IMR-90 (cell line): Measurements from ENCODE around the gene CDK5R2. TPM values are rescaled to one million over a fixed set of nuclear protein-coding genes. Genes with fewer than 3 reads are reported as not detected.

Experiments
- ATAC-seq: fragments of 200-7000 bp; cut with Tn5 transposase; 2 replicates; pipeline ENCODE4 v1.9.1; 2020; ENCODE audit warnings: low read depth, mild to moderate bottlenecking, moderate library complexity
- BruUV-seq: library from RNA; stranded (reverse); fragments of 400-500 nt; replicated peaks from 2 replicates; lab custom pipeline; 2021; lab: Mats Ljungman, UMichigan
- CTCF ChIA-PET: fragments of 300-600 bp; formaldehyde crosslinking; extraction: SDS; loops from one replicate; lab custom pipeline; 2021; ENCODE audit warnings: antibody characterized with exemption; lab: Yijun Ruan, JAX
- POLR2A ChIA-PET: fragments of 300-600 bp; sonication (Branson Sonifier 250); formaldehyde crosslinking; loops from one replicate; lab custom pipeline; 2022; ENCODE audit warnings: antibody characterized with exemption; ENCODE audit not compliant: unreplicated experiment; lab: Charles Lee
- DNase-seq: peaks from one replicate; pipeline ENCODE4 v3.0.0; 2013
- H2AFZ ChIP-seq: replicated peaks from 2 replicates; pipeline ENCODE3; 2013; ENCODE audit warnings: low read length, mild to moderate bottlenecking; ENCODE audit not compliant: poor library complexity
- H2AK5ac ChIP-seq: 2 replicates; pipeline ENCODE4 v1.6.1; 2013; ENCODE audit warnings: low read depth, low read length, inconsistent platforms
- H2AK9ac ChIP-seq: replicated peaks from 2 replicates; pipeline ENCODE3; 2013; ENCODE audit warnings: mild to moderate bottlenecking, low read depth, low read length, moderate library complexity; ENCODE audit not compliant: poor library complexity
- H2BK120ac ChIP-seq: 2 replicates; pipeline ENCODE4 v1.6.1; 2013; ENCODE audit warnings: low read depth, low read length, inconsistent platforms
- H2BK15ac ChIP-seq: 3 replicates; pipeline ENCODE4 v1.6.1; 2013; ENCODE audit warnings: low read depth, low read length, inconsistent platforms
- H2BK20ac ChIP-seq: 2 replicates; pipeline ENCODE4 v1.6.1; 2013; ENCODE audit warnings: low read depth, mild to moderate bottlenecking, inconsistent platforms, low read length, moderate library complexity
- H2BK5ac ChIP-seq: 2 replicates; pipeline ENCODE4 v1.6.1; 2013; ENCODE audit warnings: mild to moderate bottlenecking, low read depth, low read length, inconsistent platforms; ENCODE audit not compliant: poor library complexity, severe bottlenecking
- H3K14ac ChIP-seq: replicated peaks from 2 replicates; pipeline ENCODE4 v1.6.1; 2013; ENCODE audit warnings: low read depth, low read length, inconsistent platforms
- H3K18ac ChIP-seq: 2 replicates; pipeline ENCODE4 v1.6.1; 2013; ENCODE audit warnings: low read depth, low read length, control low read depth
- H3K23ac ChIP-seq: 2 replicates; pipeline ENCODE4 v1.6.1; 2013; ENCODE audit warnings: low read depth, low read length, inconsistent platforms
- H3K27ac ChIP-seq: 2 replicates; pipeline ENCODE4 v1.5.1; 2013; ENCODE audit warnings: mild to moderate bottlenecking, control low read depth, low read length; ENCODE audit not compliant: insufficient read depth
- H3K27me3 ChIP-seq: 2 replicates; pipeline ENCODE4 v1.6.1; 2013; ENCODE audit warnings: low read length; ENCODE audit not compliant: control insufficient read depth, insufficient read depth
- H3K36me3 ChIP-seq: 2 replicates; pipeline ENCODE4 v1.6.1; 2013; ENCODE audit warnings: low read length, mixed read lengths; ENCODE audit not compliant: control insufficient read depth, insufficient read depth
- H3K4ac ChIP-seq: 2 replicates; pipeline ENCODE4 v1.6.1; 2013; ENCODE audit warnings: low read depth, low read length, inconsistent platforms
- H3K4me1 ChIP-seq: 2 replicates; pipeline ENCODE4 v1.6.1; 2013; ENCODE audit warnings: low read length, mixed read lengths; ENCODE audit not compliant: control insufficient read depth, insufficient read depth
- H3K4me2 ChIP-seq: 2 replicates; pipeline ENCODE4 v1.6.1; 2013; ENCODE audit warnings: low read depth, mild to moderate bottlenecking, control low read depth, low read length, moderate library complexity
- H3K4me3 ChIP-seq: 2 replicates; pipeline ENCODE4 v1.5.1; 2013; ENCODE audit warnings: low read depth, mild to moderate bottlenecking, control low read depth, low read length, moderate library complexity; ENCODE audit not compliant: insufficient read depth
- H3K56ac ChIP-seq: 2 replicates; pipeline ENCODE4 v1.6.1; 2013; ENCODE audit warnings: low read length, inconsistent platforms; ENCODE audit not compliant: insufficient read depth; ENCODE audit errors: extremely low read depth
- H3K79me1 ChIP-seq, 2 experiments: 2 replicates each; pipeline ENCODE4 v1.6.1; 2013; ENCODE audit warnings: low read length in 2 of 2, inconsistent platforms in 1 of 2, low read depth in 1 of 2
- H3K9ac ChIP-seq: 2 replicates; pipeline ENCODE4 v1.6.1; 2013; ENCODE audit warnings: low read depth, low read length, control low read depth
- H3K9me1 ChIP-seq: 2 replicates; pipeline ENCODE4 v1.6.1; 2013; ENCODE audit warnings: low read length, inconsistent platforms; ENCODE audit not compliant: insufficient read depth
- H3K9me3 ChIP-seq: 2 replicates; pipeline ENCODE4 v1.6.1; 2013; ENCODE audit warnings: low read length; ENCODE audit not compliant: control insufficient read depth, insufficient read depth
- H4K20me1 ChIP-seq: 2 replicates; pipeline ENCODE4 v1.6.1; 2013; ENCODE audit warnings: low read length, inconsistent platforms; ENCODE audit not compliant: insufficient read depth
- H4K5ac ChIP-seq: 2 replicates; pipeline ENCODE4 v1.6.1; 2013; ENCODE audit warnings: mild to moderate bottlenecking, low read depth, low read length, control low read depth
- H4K8ac ChIP-seq, 2 experiments: 2 replicates each; pipeline ENCODE4 v1.6.1; 2013; ENCODE audit warnings: low read depth in 2 of 2, low read length in 2 of 2, control low read depth in 1 of 2, inconsistent platforms in 1 of 2
- H4K91ac ChIP-seq: 2 replicates; pipeline ENCODE4 v1.6.1; 2013; ENCODE audit warnings: low read depth, low read length, inconsistent platforms; ENCODE audit not compliant: insufficient read depth
- BHLHE40 ChIP-seq: fragments of 150-350 bp; IDR thresholded peaks from 2 replicates; pipeline ENCODE4 v1.6.1; 2016; ENCODE audit warnings: mild to moderate bottlenecking, low read depth, low read length
- CEBPB ChIP-seq: IDR thresholded peaks from 2 replicates; pipeline ENCODE4 v1.6.1; 2012; ENCODE audit warnings: low read depth, low read length, improper control_type of control experiment
- CHD1 ChIP-seq: IDR thresholded peaks from 2 replicates; pipeline ENCODE4 v1.6.1; 2012; ENCODE audit warnings: low read depth, low read length, improper control_type of control experiment
- ELK1 ChIP-seq: fragments of 150-350 bp; IDR thresholded peaks from 2 replicates; pipeline ENCODE4 v1.6.1; 2016; ENCODE audit warnings: low read depth, mild to moderate bottlenecking, low read length, moderate library complexity, borderline replicate concordance
- FOS ChIP-seq: fragments of 150-350 bp; IDR thresholded peaks from 2 replicates; pipeline ENCODE4 v1.6.1; 2016; ENCODE audit warnings: low read depth, low read length
- MAFK ChIP-seq: IDR thresholded peaks from 2 replicates; pipeline ENCODE4 v1.6.1; 2012; ENCODE audit warnings: low read depth, low read length, improper control_type of control experiment
- MAZ ChIP-seq: IDR thresholded peaks from 2 replicates; pipeline ENCODE4 v1.6.1; 2012; ENCODE audit warnings: low read depth, mild to moderate bottlenecking, low read length, improper control_type of control experiment, moderate library complexity, borderline replicate concordance
- MXI1 ChIP-seq: IDR thresholded peaks from 2 replicates; pipeline ENCODE4 v1.6.1; 2012; ENCODE audit warnings: low read depth, mild to moderate bottlenecking, low read length, moderate library complexity, borderline replicate concordance
- NFE2L2 ChIP-seq: fragments of 150-350 bp; IDR thresholded peaks from 2 replicates; pipeline ENCODE4 v1.6.1; 2016; ENCODE audit warnings: low read depth, mild to moderate bottlenecking, low read length
- POLR2A ChIP-seq: IDR thresholded peaks from 2 replicates; pipeline ENCODE4 v1.6.1; 2012; ENCODE audit warnings: mild to moderate bottlenecking, low read depth, low read length
- RAD21 ChIP-seq: IDR thresholded peaks from 2 replicates; pipeline ENCODE4 v1.6.1; 2012; ENCODE audit warnings: low read length, improper control_type of control experiment
- RCOR1 ChIP-seq: IDR thresholded peaks from 2 replicates; pipeline ENCODE4 v1.6.1; 2012; ENCODE audit warnings: mild to moderate bottlenecking, low read length, improper control_type of control experiment; ENCODE audit not compliant: insufficient replicate concordance
- RFX5 ChIP-seq: IDR thresholded peaks from 2 replicates; pipeline ENCODE4 v1.8.0; 2012; ENCODE audit warnings: low read depth, mild to moderate bottlenecking, low read length, moderate library complexity
- WGBS, 2 experiments: methylation state at CpG; one replicate each; pipeline versions ENCODE4 v1.1.5 to v1.1.7; 2013; ENCODE audit warnings: missing lambda C conversion rate in 2 of 2; ENCODE audit not compliant: insufficient read length in 1 of 2; ENCODE audit errors: extremely low coverage in 2 of 2; 5-methylcytosine and 5-hydroxymethylcytosine counted together
- dilution Hi-C: fragments of 300-500 bp; cut with HindIII; formaldehyde crosslinking; loops from one replicate; pipeline ENCODE4 v1.14.3; 2018; ENCODE audit warnings: low sequenced_read_pairs; ENCODE audit not compliant: unreplicated experiment
- in situ Hi-C: fragments of 300-500 bp; cut with MboI; formaldehyde crosslinking; loops from 3 replicates; pipeline ENCODE4 v1.14.3; 2019; ENCODE audit warnings: low sequenced_read_pairs, inconsistent platforms, mixed read lengths
- intact Hi-C: fragments of 100-400 bp; cut with micrococcal nuclease; formaldehyde crosslinking; loops from 2 replicates; pipeline ENCODE4 v1.10.0; 2022
- polyA plus RNA-seq, 3 experiments: library from polyadenylated mRNA; depleted of rRNA; stranded (reverse); fragments of >200 nt; gene quantifications; 2 replicates each; pipeline ENCODE4 v1.2.3, GENCODE V29; 2012; ENCODE audit warnings: low replicate concordance in 1 of 3
- total RNA-seq: library from RNA; depleted of rRNA; stranded (reverse); fragments of >200 nt; gene quantifications from 2 replicates; pipeline ENCODE4 v1.2.3, GENCODE V29; 2012
- TF ChIP-seq, protein P1 (sequence below): fragments of 150-350 bp; IDR thresholded peaks from 2 replicates; pipeline ENCODE4 v1.6.1; 2017; ENCODE audit warnings: mild to moderate bottlenecking, antibody characterized with exemption, low read length, low read depth

CDK5R2 gene
- total and polyA plus RNA-seq, 2 of the 4 experiments (the other 2 are of a cell fraction) = not detected

DNA sequence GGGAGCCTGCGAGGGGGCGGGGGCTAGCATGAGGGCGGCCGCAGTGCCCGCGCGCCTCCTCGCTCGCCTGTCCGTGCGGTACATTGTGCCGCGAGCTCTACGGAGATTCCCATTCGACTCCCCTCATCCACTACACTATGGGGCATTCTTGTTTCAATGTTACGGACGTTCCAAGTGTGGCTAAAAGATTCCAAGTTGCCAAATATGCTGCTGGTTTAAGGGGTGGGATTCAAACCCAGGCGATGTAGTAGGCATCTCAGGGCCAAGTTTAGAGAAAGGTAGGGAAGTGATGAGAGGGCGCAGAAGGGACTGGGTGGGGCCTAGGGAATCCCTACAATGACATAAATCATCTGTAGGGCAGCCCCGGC lies 43.8 kb downstream of the CDK5R2 start:
- Histone ChIP-seq H2AFZ (no peak overlapping the region), H3K4me3 (no peak overlapping the region), H2BK15ac (no peak overlapping the region), H4K5ac (no peak overlapping the region), H3K23ac (no peak overlapping the region), H3K4ac (no peak overlapping the region), H4K91ac (no peak overlapping the region), H2BK20ac (no peak overlapping the region), H4K20me1 (no peaks in the 10 kb centered on the region; the same call in 1 of the 2 replicates), H3K18ac (no peak overlapping the region), H3K36me3 (no peaks in the 10 kb centered on the region), H3K14ac (no peak overlapping the region), H3K4me2 (no peak overlapping the region), H2BK5ac (no peak overlapping the region), H3K9me1 (no peaks in the 10 kb centered on the region), H3K27ac (no peak overlapping the region), H3K56ac (no peak overlapping the region), H3K79me1 (no peaks in the 10 kb centered on the region), H2AK9ac (no peak overlapping the region), H2AK5ac (no peak overlapping the region), H3K9me3 (no peaks in the 10 kb centered on the region; the same call in 1 of the 2 replicates), H4K8ac (no peak overlapping the region), H2BK120ac (no peak overlapping the region), H3K9ac (no peak overlapping the region), H3K27me3 (peaks cover 71% of the 10 kb centered on the region), H3K4me1 (no peaks in the 10 kb centered on the region)
- in situ Hi-C loops (no loop called here), intact Hi-C loops (no loop called here), dilution Hi-C loops (no loop called here)
- ChIA-PET CTCF (interaction anchor here (0.8 kb wide), 1 partner anchor 9 kb away, joined by 3 read pairs; no protein-coding TSS in a partner anchor), POLR2A (no interaction called here)
- 0% methylated on average over 1 of the region's 20 CpGs; no CpG with 5 or more reads in 1 of the 2 experiments for WGBS, 2 experiments
- no peak for TF ChIP-seq POLR2A
- TF ChIP-seq RCOR1 = no peak
- no peak for TF ChIP-seq FOS
- TF ChIP-seq, protein P1, sequence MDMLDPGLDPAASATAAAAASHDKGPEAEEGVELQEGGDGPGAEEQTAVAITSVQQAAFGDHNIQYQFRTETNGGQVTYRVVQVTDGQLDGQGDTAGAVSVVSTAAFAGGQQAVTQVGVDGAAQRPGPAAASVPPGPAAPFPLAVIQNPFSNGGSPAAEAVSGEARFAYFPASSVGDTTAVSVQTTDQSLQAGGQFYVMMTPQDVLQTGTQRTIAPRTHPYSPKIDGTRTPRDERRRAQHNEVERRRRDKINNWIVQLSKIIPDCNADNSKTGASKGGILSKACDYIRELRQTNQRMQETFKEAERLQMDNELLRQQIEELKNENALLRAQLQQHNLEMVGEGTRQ = no peak
- no peak for TF ChIP-seq NFE2L2
- no peak for TF ChIP-seq MAZ
- TF ChIP-seq CHD1 = no peak
- TF ChIP-seq MAFK = no peak
- no peak for TF ChIP-seq MXI1
- no peak for TF ChIP-seq ELK1
- TF ChIP-seq CEBPB = no peak
- TF ChIP-seq RFX5 = no peak
- no peak for TF ChIP-seq BHLHE40
- TF ChIP-seq RAD21 = no peak
- ATAC-seq (no peak; the same call in 1 of the 2 replicates), DNase-seq (no peak)
- no TSS peak for BruUV-seq
